Esophagus squamous epithelium (tissue), 5 donors: Measurements from ENCODE around the gene GCM1. TPM values are rescaled to one million over a fixed set of nuclear protein-coding genes. Genes with fewer than 3 reads are reported as not detected.

Experiments
- DNase-seq: peaks from one replicate; lab custom pipeline; 2025; lab: John Stamatoyannopoulos, UW
- H3K27ac ChIP-seq, 4 donors: fragments of 200-600 bp; sonication (generic); one replicate each; pipeline ENCODE4 v1.5.1; 2016 to 2019; ENCODE audit warnings: mild to moderate bottlenecking in 1 of 4
- H3K27me3 ChIP-seq, 4 donors: fragments of 200-600 bp; sonication (generic); 1 replicate in 3 of 4; 2 replicates in 1 of 4; pipeline versions ENCODE4 v1.5.1 to v1.6.0; 2017 to 2021; ENCODE audit warnings: antibody characterized with exemption in 1 of 4
- H3K36me3 ChIP-seq, 3 donors: fragments of 200-600 bp; sonication (generic); one replicate each; pipeline ENCODE4 v1.5.1; 2016 to 2019
- H3K4me1 ChIP-seq, 3 donors: fragments of 200-600 bp; sonication (generic); one replicate each; pipeline ENCODE4 v1.5.1; 2017 to 2019
- H3K4me3 ChIP-seq, 4 donors: fragments of 200-600 bp; sonication (generic); 1 replicate in 3 of 4; 2 replicates in 1 of 4; pipeline ENCODE4 v1.5.1; 2016 to 2019; ENCODE audit warnings: mild to moderate bottlenecking in 2 of 4, moderate library complexity in 1 of 4
- H3K9me3 ChIP-seq, 3 donors: fragments of 200-600 bp; sonication (generic); one replicate each; pipeline ENCODE4 v1.5.1; 2016 to 2019
- CTCF ChIP-seq, 6 experiments: fragments of 450-650 bp in 4 of 6; fragments of 200-600 bp in 2 of 6; sonication (generic) in 2 of 6; IDR thresholded peaks; one replicate each; pipeline ENCODE4 v1.5.1; 2016 to 2019; ENCODE audit warnings: antibody characterized with exemption in 6 of 6, mild to moderate bottlenecking in 4 of 6, moderate library complexity in 4 of 6
- POLR2A ChIP-seq, 4 donors: fragments of 450-650 bp; IDR thresholded peaks; one replicate each; pipeline ENCODE4 v1.6.1; 2017; ENCODE audit warnings: antibody characterized with exemption in 4 of 4, mild to moderate bottlenecking in 4 of 4, moderate library complexity in 3 of 4
- WGBS, 2 donors: methylation state at CpG; one replicate each; pipeline ENCODE4 v1.1.5; 2018; 5-methylcytosine and 5-hydroxymethylcytosine counted together
- intact Hi-C: fragments of 100-400 bp; cut with DNase I; formaldehyde crosslinking; loops from one replicate; pipeline ENCODE4 v1.15.0; 2022
- total RNA-seq, 4 donors: library from RNA; depleted of rRNA; stranded (reverse); fragments of >200 nt; gene quantifications; one replicate each; pipeline ENCODE4 v1.1.0, GENCODE V29; 2016
- donor health status: DM: yes; HTN: yes; CAD: no.

The GCM1 gene
- total RNA-seq, 4 donors from 2014 or later: 0.08 TPM; not detected in 3

GRCh38 chr6:53152576-53152975, 3.9 kb upstream of the GCM1 start:
- intact Hi-C loops: no loop called here
- H3K27me3 ChIP-seq: no peaks in the 10 kb centered on the region
- WGBS, 2 donors: 79 to 100% methylated on average over 2 of the region's 2 CpGs
- H3K4me3 ChIP-seq: no peak overlapping the region
- no peaks in the 10 kb centered on the region for H3K36me3 ChIP-seq
- TF ChIP-seq POLR2A (IDR thresholded peaks at IDR 0.05): no peak
- TF ChIP-seq CTCF (IDR thresholded peaks at IDR 0.05): no peak
- H3K27ac ChIP-seq: no peak overlapping the region
- no peaks in the 10 kb centered on the region for H3K9me3 ChIP-seq
- no peak for DNase-seq
- no peaks in the 10 kb centered on the region for H3K4me1 ChIP-seq

GRCh38 chr6:53151676-53152075, 3.0 kb upstream of the GCM1 start:
- no peak for TF ChIP-seq CTCF (IDR thresholded peaks at IDR 0.05)
- no peak for TF ChIP-seq POLR2A (IDR thresholded peaks at IDR 0.05)
- no peaks in the 10 kb centered on the region for H3K9me3 ChIP-seq
- intact Hi-C loops: no loop called here
- no peaks in the 10 kb centered on the region for H3K4me1 ChIP-seq
- H3K36me3 ChIP-seq: no peaks in the 10 kb centered on the region
- no peak overlapping the region for H3K27ac ChIP-seq
- DNase-seq: no peak
- no peaks in the 10 kb centered on the region for H3K27me3 ChIP-seq
- H3K4me3 ChIP-seq: no peak overlapping the region
- WGBS, 2 donors: 48 to 50% methylated on average over 3 of the region's 3 CpGs

- intact Hi-C loops: no loop called here
- no peaks in the 10 kb centered on the region for H3K9me3 ChIP-seq
- peak overlapping the region in 1 of 4 donors; percentile 4 for H3K27ac ChIP-seq
- H3K36me3 ChIP-seq: no peaks in the 10 kb centered on the region
- no peaks in the 10 kb centered on the region for H3K27me3 ChIP-seq
- no peak for TF ChIP-seq CTCF (IDR thresholded peaks at IDR 0.05)
- no peak for TF ChIP-seq POLR2A (IDR thresholded peaks at IDR 0.05)
- WGBS, 2 donors: 89 to 100% methylated on average over 1 to 2 of the region's 2 CpGs
- H3K4me1 ChIP-seq: peaks cover 0 to 11% (median 0%) of the 10 kb centered on the region in 3 donors
- no peak for DNase-seq
- no peak overlapping the region for H3K4me3 ChIP-seq
Observed at GRCh38 chr6:53144802-53145201, 3.8 kb downstream of the GCM1 start.

GRCh38 chr6:53143710-53144109, 4.9 kb downstream of the GCM1 start:
- H3K9me3 ChIP-seq: no peaks in the 10 kb centered on the region
- intact Hi-C loops: no loop called here
- TF ChIP-seq CTCF (IDR thresholded peaks at IDR 0.05): no peak
- TF ChIP-seq POLR2A (IDR thresholded peaks at IDR 0.05): no peak
- H3K27me3 ChIP-seq: no peaks in the 10 kb centered on the region
- H3K4me1 ChIP-seq: peaks cover 0 to 11% (median 0%) of the 10 kb centered on the region in 3 donors
- WGBS, 2 donors: 43 to 72% methylated on average over 3 of the region's 3 CpGs
- H3K27ac ChIP-seq: no peak overlapping the region
- no peak for DNase-seq
- no peaks in the 10 kb centered on the region for H3K36me3 ChIP-seq
- no peak overlapping the region for H3K4me3 ChIP-seq

- WGBS, 2 donors: 24 to 35% methylated on average over 3 of the region's 3 CpGs
- H3K27me3 ChIP-seq: no peaks in the 10 kb centered on the region
- no peak overlapping the region for H3K4me3 ChIP-seq
- no peaks in the 10 kb centered on the region for H3K9me3 ChIP-seq
- DNase-seq: no peak
- peak overlapping the region in 1 of 4 donors; percentile 41 for H3K27ac ChIP-seq
- intact Hi-C loops: no loop called here
- TF ChIP-seq POLR2A (IDR thresholded peaks at IDR 0.05): no peak
- no peak for TF ChIP-seq CTCF (IDR thresholded peaks at IDR 0.05)
- H3K36me3 ChIP-seq: no peaks in the 10 kb centered on the region
- H3K4me1 ChIP-seq: peaks cover 0 to 11% (median 0%) of the 10 kb centered on the region in 3 donors
Observed at GRCh38 chr6:53142810-53143209, 5.8 kb downstream of the GCM1 start.
